Measurements from ENCODE around the gene RAMACL. TPM values are rescaled to one million over a fixed set of nuclear protein-coding genes. Genes with fewer than 3 reads are reported as not detected.

RAMACL gene
- total RNA-seq, 1 experiment from 2014 or later, result 0.15 TPM

DNA sequence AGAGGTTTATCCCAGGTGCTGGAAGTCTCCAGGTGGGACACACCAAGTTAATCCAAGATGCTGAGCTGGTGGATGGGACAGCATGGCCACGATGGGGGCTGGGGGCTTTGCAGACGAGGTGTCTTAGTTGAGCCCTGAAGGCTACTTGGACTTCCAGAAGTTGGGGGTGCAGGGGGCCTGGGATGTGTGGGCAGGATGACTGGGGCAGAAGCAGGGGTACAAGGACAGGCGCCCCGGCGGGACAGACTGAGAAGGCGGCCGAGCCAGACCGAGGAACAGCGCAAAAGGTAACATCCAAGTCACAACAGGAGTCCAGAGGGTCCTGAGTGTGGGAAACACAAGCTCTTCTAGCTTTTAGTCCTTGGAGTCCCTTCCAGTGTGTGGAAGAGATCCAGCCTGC, 23.8 kb downstream of the RAMACL start:
- Histone ChIP-seq H3K9me3 (ENCODE audit: control insufficient read depth in 1 of 2, insufficient read depth in 1 of 2, low read depth in 1 of 2, low read length in 2 of 2) (no peaks in the 10 kb centered on the region), H3K27ac (ENCODE audit: low read depth, low read length) (no peak overlapping the region), H3K9me2 (ENCODE audit: insufficient read depth) (no peaks in the 10 kb centered on the region), H3K36me3 (ENCODE audit: control insufficient read depth in 1 of 2, insufficient read depth in 2 of 2, low read length in 2 of 2) (no peaks in the 10 kb centered on the region), H3K79me2 (ENCODE audit: insufficient read depth, low read length) (no peaks in the 10 kb centered on the region), H3K4me2 (ENCODE audit: low read length) (no peak overlapping the region), H3K4me1 (ENCODE audit: control insufficient read depth in 1 of 2, insufficient read depth in 2 of 2, low read length in 2 of 2) (peaks cover 4 to 19% of the 10 kb centered on the region in 2 experiments), H2AFZ (ENCODE audit: low read depth, low read length, poor library complexity, severe bottlenecking) (no peak overlapping the region), H3K9ac (ENCODE audit: low read length) (no peak overlapping the region), H3K27me3 (ENCODE audit: insufficient read depth, low read length) (no peaks in the 10 kb centered on the region), H3K4me3 (replicated peaks in 1 of 2; ENCODE audit: low read depth in 1 of 2, low read length in 2 of 2) (no peak overlapping the region), H4K20me1 (ENCODE audit: insufficient read depth) (no peaks in the 10 kb centered on the region)
- intact Hi-C loops (cut with micrococcal nuclease), result no loop called here
- BruUV-seq (replicated peaks), result no TSS peak
- ATAC-seq, result no peak
- POLR2A ChIA-PET, result no interaction called here
- CTCF ChIA-PET, result no interaction called here
- no peak for TF ChIP-seq YY1 (IDR thresholded peaks at IDR 0.05; ENCODE audit: extremely low read depth, insufficient replicate concordance, low read depth, low read length)
- no peak for TF ChIP-seq EZH2phosphoT487 (IDR thresholded peaks at IDR 0.05; ENCODE audit: borderline replicate concordance)
- DNase-seq (ENCODE audit: low read depth, low spot score), result no peak
- RAD21 ChIA-PET (ENCODE audit: low non-redundant PET in 1 of 2, low total read pairs in 2 of 2, uncharacterized antibody in 2 of 2, unreplicated experiment in 2 of 2), result no interaction called here

DNA sequence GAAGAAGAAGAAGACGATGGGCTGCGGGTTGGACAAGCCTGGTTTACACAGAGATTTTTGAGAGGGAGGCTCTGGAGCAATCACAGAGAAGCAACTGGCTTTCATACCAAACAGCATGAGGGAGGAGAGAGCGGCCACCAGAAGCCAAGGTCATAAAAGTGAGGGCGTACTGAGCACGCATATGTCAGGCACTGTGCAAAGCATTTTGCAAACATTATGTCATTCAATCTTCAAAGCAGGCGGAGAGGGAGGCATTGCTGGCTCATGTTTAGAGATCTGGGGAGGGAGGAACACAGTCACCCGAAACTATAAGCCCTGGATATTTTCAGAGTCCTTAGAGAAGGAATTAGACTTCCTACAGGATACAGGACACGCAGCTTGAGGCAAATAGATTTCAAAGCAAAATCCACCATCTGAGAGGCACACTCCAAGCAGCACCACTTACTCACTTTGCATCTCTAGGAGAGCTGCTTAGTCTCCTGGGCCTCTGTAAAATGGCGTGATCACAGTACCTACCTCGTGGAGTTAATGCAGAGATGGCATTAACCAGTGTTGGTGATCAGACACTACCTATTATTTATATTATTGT, 24.6 kb downstream of the RAMACL start:
- H3K36me3 ChIP-seq (ENCODE audit: control insufficient read depth in 1 of 2, insufficient read depth in 2 of 2, low read length in 2 of 2), result no peaks in the 10 kb centered on the region
- no peaks in the 10 kb centered on the region for H3K9me3 ChIP-seq (ENCODE audit: control insufficient read depth in 1 of 2, insufficient read depth in 1 of 2, low read depth in 1 of 2, low read length in 2 of 2)
- ATAC-seq (no peak), DNase-seq (ENCODE audit: low read depth, low spot score) (no peak)
- H3K79me2 ChIP-seq (ENCODE audit: insufficient read depth, low read length), result no peaks in the 10 kb centered on the region
- H3K9me2 ChIP-seq (ENCODE audit: insufficient read depth), result no peaks in the 10 kb centered on the region
- H3K4me1 ChIP-seq (ENCODE audit: control insufficient read depth in 1 of 2, insufficient read depth in 2 of 2, low read length in 2 of 2), result peaks cover 11 to 19% of the 10 kb centered on the region in 2 experiments
- H3K27me3 ChIP-seq (ENCODE audit: insufficient read depth, low read length), result no peaks in the 10 kb centered on the region
- CTCF ChIA-PET, result no interaction called here
- RAD21 ChIA-PET (ENCODE audit: low non-redundant PET in 1 of 2, low total read pairs in 2 of 2, uncharacterized antibody in 2 of 2, unreplicated experiment in 2 of 2), result no interaction called here
- POLR2A ChIA-PET, result no interaction called here
- intact Hi-C loops (cut with micrococcal nuclease), result no loop called here
- no peak overlapping the region for H3K4me2 ChIP-seq (ENCODE audit: low read length)
- no peak overlapping the region for H3K27ac ChIP-seq (ENCODE audit: low read depth, low read length)
- no peak overlapping the region for H2AFZ ChIP-seq (ENCODE audit: low read depth, low read length, poor library complexity, severe bottlenecking)
- no TSS peak for BruUV-seq (replicated peaks)
- H3K4me3 ChIP-seq (replicated peaks in 1 of 2; ENCODE audit: low read depth in 1 of 2, low read length in 2 of 2), result no peak overlapping the region
- H3K9ac ChIP-seq (ENCODE audit: low read length), result no peak overlapping the region
- no peaks in the 10 kb centered on the region for H4K20me1 ChIP-seq (ENCODE audit: insufficient read depth)
- TF ChIP-seq ZBTB33 (IDR thresholded peaks at IDR 0.05; ENCODE audit: extremely low read depth, insufficient replicate concordance, low read length) (no peak), TCF7L2 (IDR thresholded peaks at IDR 0.05; ENCODE audit: borderline replicate concordance, extremely low read depth, insufficient read depth, insufficient read length) (no peak), YY1 (IDR thresholded peaks at IDR 0.05; ENCODE audit: extremely low read depth, insufficient replicate concordance, low read depth, low read length) (no peak), ZFX (IDR thresholded peaks at IDR 0.05) (no peak), POLR2A (IDR thresholded peaks at IDR 0.05; ENCODE audit: borderline replicate concordance, extremely low read depth, insufficient read depth, insufficient read length) (no peak), FOSL1 (IDR thresholded peaks at IDR 0.05; ENCODE audit: low read depth) (no peak), ELF1 (IDR thresholded peaks at IDR 0.05; ENCODE audit: borderline replicate concordance, low read depth) (no peak), EZH2phosphoT487 (IDR thresholded peaks at IDR 0.05; ENCODE audit: borderline replicate concordance) (no peak), ZNF274 (IDR thresholded peaks at IDR 0.05; ENCODE audit: low read depth, low read length) (no peak), CBX3 (IDR thresholded peaks at IDR 0.05; ENCODE audit: low read depth) (no peak)
- TF ChIP-seq, protein P1, sequence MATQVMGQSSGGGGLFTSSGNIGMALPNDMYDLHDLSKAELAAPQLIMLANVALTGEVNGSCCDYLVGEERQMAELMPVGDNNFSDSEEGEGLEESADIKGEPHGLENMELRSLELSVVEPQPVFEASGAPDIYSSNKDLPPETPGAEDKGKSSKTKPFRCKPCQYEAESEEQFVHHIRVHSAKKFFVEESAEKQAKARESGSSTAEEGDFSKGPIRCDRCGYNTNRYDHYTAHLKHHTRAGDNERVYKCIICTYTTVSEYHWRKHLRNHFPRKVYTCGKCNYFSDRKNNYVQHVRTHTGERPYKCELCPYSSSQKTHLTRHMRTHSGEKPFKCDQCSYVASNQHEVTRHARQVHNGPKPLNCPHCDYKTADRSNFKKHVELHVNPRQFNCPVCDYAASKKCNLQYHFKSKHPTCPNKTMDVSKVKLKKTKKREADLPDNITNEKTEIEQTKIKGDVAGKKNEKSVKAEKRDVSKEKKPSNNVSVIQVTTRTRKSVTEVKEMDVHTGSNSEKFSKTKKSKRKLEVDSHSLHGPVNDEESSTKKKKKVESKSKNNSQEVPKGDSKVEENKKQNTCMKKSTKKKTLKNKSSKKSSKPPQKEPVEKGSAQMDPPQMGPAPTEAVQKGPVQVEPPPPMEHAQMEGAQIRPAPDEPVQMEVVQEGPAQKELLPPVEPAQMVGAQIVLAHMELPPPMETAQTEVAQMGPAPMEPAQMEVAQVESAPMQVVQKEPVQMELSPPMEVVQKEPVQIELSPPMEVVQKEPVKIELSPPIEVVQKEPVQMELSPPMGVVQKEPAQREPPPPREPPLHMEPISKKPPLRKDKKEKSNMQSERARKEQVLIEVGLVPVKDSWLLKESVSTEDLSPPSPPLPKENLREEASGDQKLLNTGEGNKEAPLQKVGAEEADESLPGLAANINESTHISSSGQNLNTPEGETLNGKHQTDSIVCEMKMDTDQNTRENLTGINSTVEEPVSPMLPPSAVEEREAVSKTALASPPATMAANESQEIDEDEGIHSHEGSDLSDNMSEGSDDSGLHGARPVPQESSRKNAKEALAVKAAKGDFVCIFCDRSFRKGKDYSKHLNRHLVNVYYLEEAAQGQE (IDR thresholded peaks at IDR 0.05; ENCODE audit: low read depth), result no peak
- TF ChIP-seq, protein P2, sequence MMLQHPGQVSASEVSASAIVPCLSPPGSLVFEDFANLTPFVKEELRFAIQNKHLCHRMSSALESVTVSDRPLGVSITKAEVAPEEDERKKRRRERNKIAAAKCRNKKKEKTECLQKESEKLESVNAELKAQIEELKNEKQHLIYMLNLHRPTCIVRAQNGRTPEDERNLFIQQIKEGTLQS (IDR thresholded peaks at IDR 0.05), result no peak

Data from HCT116 (cell line).